Naive thymus-derived CD8-positive, alpha-beta T cell (primary cell): ENCODE data around the gene IL16. TPM values are rescaled to one million over a fixed set of nuclear protein-coding genes. Genes with fewer than 3 reads are reported as not detected.
A peak's percentile ranks its signal among the peaks of the same experiment; 100 is the strongest.

Experiments used
- ATAC-seq, 2 donors: fragments of 150-1000 bp; cut with Tn5 transposase in 1 of 2; sonication (Bioruptor Pico), chemical (Tn5 transposase) in 1 of 2; 1 replicate in 1 of 2; 2 replicates in 1 of 2; pipeline ENCODE4 v1.10.0; 2021; ENCODE audit warnings: mild to moderate bottlenecking in 2 of 2, moderate library complexity in 2 of 2
- POLR2A ChIA-PET: fragments of 350-600 bp; sonication (Branson Sonifier 250); formaldehyde crosslinking; loops from one replicate; lab custom pipeline; 2021; ENCODE audit warnings: antibody characterized with exemption; lab: Charles Lee
- DNase-seq, 10 donors: peaks; one replicate each; pipeline versions ENCODE4 v3.0.0 to v3.0.0-alpha.2; 2020 to 2022
- H3K27ac Mint-ChIP-seq, 10 donors: one replicate each; pipeline ENCODE4 v1.8.0; 2020 to 2022; ENCODE audit warnings: mild to moderate bottlenecking in 10 of 10, mixed read lengths in 10 of 10, moderate library complexity in 4 of 10, inconsistent platforms in 1 of 10
- H3K27me3 Mint-ChIP-seq, 5 donors: one replicate each; pipeline ENCODE4 v1.8.0; 2021 to 2022; ENCODE audit warnings: mixed read lengths in 5 of 5
- H3K36me3 Mint-ChIP-seq, 3 donors: one replicate each; pipeline ENCODE4 v1.8.0; 2020 to 2022; ENCODE audit warnings: mixed read lengths in 3 of 3, mild to moderate bottlenecking in 2 of 3, inconsistent platforms in 1 of 3
- H3K4me1 Mint-ChIP-seq, 4 donors: one replicate each; pipeline ENCODE4 v1.8.0; 2021 to 2022; ENCODE audit warnings: mixed read lengths in 4 of 4
- H3K4me3 Mint-ChIP-seq, 10 donors: one replicate each; pipeline ENCODE4 v1.8.0; 2020 to 2022; ENCODE audit warnings: mild to moderate bottlenecking in 10 of 10, mixed read lengths in 10 of 10, moderate library complexity in 6 of 10, inconsistent platforms in 1 of 10
- H3K9me3 Mint-ChIP-seq, 9 donors: one replicate each; pipeline ENCODE4 v1.8.0; 2020 to 2022; ENCODE audit warnings: mixed read lengths in 9 of 9, mild to moderate bottlenecking in 3 of 9, inconsistent platforms in 1 of 9, moderate library complexity in 1 of 9
- polyA plus RNA-seq, 3 donors: library from polyadenylated mRNA; unstranded; fragments of 300-500 nt; fragmentation: Illumina TruSeq; gene quantifications; one replicate each; pipeline ENCODE4 v1.2.3, GENCODE V29; 2021
- total RNA-seq, 8 experiments: library from RNA in 2 of 8; stranded (reverse) in 2 of 8; gene quantifications; one replicate each; pipeline ENCODE4 v1.2.3 and lab custom pipeline; 2021 to 2026

The IL16 gene
- total and polyA plus RNA-seq, 5 experiments from 2014 or later: 193 to 428 (median 395) TPM

GRCh38 chr15:81284256-81285031 is 87.8 kb downstream of the IL16 start:
- peak overlapping the region; percentile 1 to 85 (median 68) for H3K4me3 Mint-ChIP-seq
- DNase-seq: no peak
- POLR2A ChIA-PET: interaction anchor here (1.2 to 16.6 kb wide), 4 partner anchors 9 to 25 kb away, joined by 3 to 491 read pairs (median 36); no protein-coding TSS in a partner anchor
- peaks cover 0 to 4% (median 0%) of the 10 kb centered on the region in 3 donors for H3K36me3 Mint-ChIP-seq
- H3K4me1 Mint-ChIP-seq: peaks cover 64 to 90% (median 84%) of the 10 kb centered on the region in 4 donors
- peak overlapping the region; percentile 93 to 99 (median 97) for H3K27ac Mint-ChIP-seq
- peaks cover 0 to 9% (median 0%) of the 10 kb centered on the region in 9 donors for H3K9me3 Mint-ChIP-seq
- H3K27me3 Mint-ChIP-seq: no peaks in the 10 kb centered on the region
- ATAC-seq: no peak

- peaks cover 59 to 90% (median 84%) of the 10 kb centered on the region in 4 donors for H3K4me1 Mint-ChIP-seq
- no peaks in the 10 kb centered on the region for H3K27me3 Mint-ChIP-seq
- POLR2A ChIA-PET: interaction anchor here (1.1 to 16.6 kb wide), 4 partner anchors 10 to 28 kb away, joined by 4 to 491 read pairs (median 18); no protein-coding TSS in a partner anchor
Observed at GRCh38 chr15:81285461-81285860, 88.8 kb downstream of the IL16 start.

GRCh38 chr15:81286621-81287121 is 90.0 kb downstream of the IL16 start:
- peak in 5 of 10 donors; percentile 33 to 77 (median 67) for DNase-seq
- Mint-ChIP-seq H3K27ac (peak overlapping the region; percentile 93 to 99 (median 97)), H3K4me1 (peaks cover 57 to 89% (median 82%) of the 10 kb centered on the region in 4 donors), H3K9me3 (peaks cover 0 to 9% (median 0%) of the 10 kb centered on the region in 9 donors), H3K36me3 (peaks cover 0 to 4% (median 0%) of the 10 kb centered on the region in 3 donors), H3K27me3 (no peaks in the 10 kb centered on the region), H3K4me3 (peak overlapping the region; percentile 64 to 87 (median 78))
- POLR2A ChIA-PET: interaction anchor here (0.9 to 16.6 kb wide), 8 partner anchors 9 to 48 kb away, joined by 3 to 491 read pairs (median 9); partner anchors contain the start of gene STARD5
- ATAC-seq: peak; percentile 91 to 97

More at GRCh38 chr15:81285461-81285860, 88.8 kb downstream of the IL16 start:
- peak overlapping the region; percentile 93 to 99 (median 97) for H3K27ac Mint-ChIP-seq
- peaks cover 0 to 9% (median 0%) of the 10 kb centered on the region in 9 donors for H3K9me3 Mint-ChIP-seq
- H3K4me3 Mint-ChIP-seq: peak overlapping the region; percentile 64 to 87 (median 78)
- H3K36me3 Mint-ChIP-seq: peaks cover 0 to 4% (median 0%) of the 10 kb centered on the region in 3 donors
- DNase-seq: no peak
- no peak for ATAC-seq

- ATAC-seq: no peak
- Mint-ChIP-seq H3K9me3 (peaks cover 0 to 9% (median 0%) of the 10 kb centered on the region in 9 donors), H3K4me3 (peak overlapping the region in 7 of 10 donors; percentile 15 to 72 (median 44)), H3K4me1 (peaks cover 54 to 92% (median 88%) of the 10 kb centered on the region in 4 donors), H3K36me3 (peaks cover 0 to 4% (median 0%) of the 10 kb centered on the region in 3 donors), H3K27me3 (no peaks in the 10 kb centered on the region), H3K27ac (peak overlapping the region; percentile 93 to 99 (median 97))
- DNase-seq: no peak
- POLR2A ChIA-PET: interaction anchor here (0.8 to 16.6 kb wide), 4 partner anchors 10 to 36 kb away, joined by 3 to 491 read pairs (median 16); partner anchors contain the start of gene STARD5
Observed at GRCh38 chr15:81288040-81288439, 91.4 kb downstream of the IL16 start.

GRCh38 chr15:81288616-81289015 is 91.9 kb downstream of the IL16 start:
- Mint-ChIP-seq H3K27ac (peak overlapping the region; percentile 67 to 99 (median 97)), H3K9me3 (peaks cover 0 to 9% (median 0%) of the 10 kb centered on the region in 9 donors), H3K27me3 (no peaks in the 10 kb centered on the region), H3K36me3 (peaks cover 0 to 4% (median 0%) of the 10 kb centered on the region in 3 donors), H3K4me1 (peaks cover 55 to 96% (median 94%) of the 10 kb centered on the region in 4 donors), H3K4me3 (peak overlapping the region in 9 of 10 donors; percentile 8 to 72 (median 33))
- no peak for ATAC-seq
- DNase-seq: no peak
- POLR2A ChIA-PET: no interaction called here

- no peaks in the 10 kb centered on the region for H3K27me3 Mint-ChIP-seq
- H3K36me3 Mint-ChIP-seq: peaks cover 0 to 4% (median 0%) of the 10 kb centered on the region in 3 donors
- DNase-seq: no peak
- peak overlapping the region; percentile 75 to 99 (median 90) for H3K27ac Mint-ChIP-seq
- POLR2A ChIA-PET: interaction anchor here (14.6 to 16.9 kb wide), 2 partner anchors 10 to 15 kb away, joined by 449 to 491 read pairs; no protein-coding TSS in a partner anchor
- no peak for ATAC-seq
- peaks cover 0 to 9% (median 0%) of the 10 kb centered on the region in 9 donors for H3K9me3 Mint-ChIP-seq
- H3K4me3 Mint-ChIP-seq: peak overlapping the region in 8 of 10 donors; percentile 19 to 49 (median 42)
- H3K4me1 Mint-ChIP-seq: peaks cover 61 to 99% (median 97%) of the 10 kb centered on the region in 4 donors
Observed at GRCh38 chr15:81289910-81290309, 93.2 kb downstream of the IL16 start.

GRCh38 chr15:81291916-81292522 is 95.3 kb downstream of the IL16 start:
- peak overlapping the region; percentile 92 to 100 (median 98) for H3K27ac Mint-ChIP-seq
- peaks cover 0 to 4% (median 0%) of the 10 kb centered on the region in 9 donors for H3K9me3 Mint-ChIP-seq
- H3K4me1 Mint-ChIP-seq: peaks cover 57 to 97% (median 96%) of the 10 kb centered on the region in 4 donors
- peaks cover 3 to 5% (median 4%) of the 10 kb centered on the region in 3 donors for H3K36me3 Mint-ChIP-seq
- POLR2A ChIA-PET: interaction anchor here (0.8 to 16.9 kb wide), 6 partner anchors 12 to 292 kb away, joined by 3 to 491 read pairs (median 12); partner anchors contain the start of gene STARD5
- ATAC-seq (no peak), DNase-seq (no peak)
- peak overlapping the region; percentile 76 to 100 (median 99) for H3K4me3 Mint-ChIP-seq
- H3K27me3 Mint-ChIP-seq: no peaks in the 10 kb centered on the region

- Mint-ChIP-seq H3K27ac (peak overlapping the region; percentile 92 to 100 (median 98)), H3K36me3 (peaks cover 5 to 9% (median 9%) of the 10 kb centered on the region in 3 donors), H3K27me3 (no peaks in the 10 kb centered on the region), H3K4me3 (peak overlapping the region; percentile 76 to 100 (median 99)), H3K9me3 (peaks cover 0 to 3% (median 0%) of the 10 kb centered on the region in 9 donors), H3K4me1 (peaks cover 58 to 94% (median 91%) of the 10 kb centered on the region in 4 donors)
- POLR2A ChIA-PET: interaction anchor here (0.8 to 16.9 kb wide), 6 partner anchors 12 to 293 kb away, joined by 3 to 491 read pairs (median 12); partner anchors contain the start of gene STARD5
- peak in 8 of 10 donors; percentile 32 to 75 (median 50) for DNase-seq
- ATAC-seq: peak; percentile 5 to 8
Observed at GRCh38 chr15:81292523-81293001, 95.9 kb downstream of the IL16 start.

GRCh38 chr15:81293728-81294515 is 97.2 kb downstream of the IL16 start:
- Mint-ChIP-seq H3K4me1 (peaks cover 50 to 84% (median 77%) of the 10 kb centered on the region in 4 donors), H3K27ac (peak overlapping the region; percentile 92 to 100 (median 98)), H3K4me3 (peak overlapping the region; percentile 96 to 100 (median 100)), H3K9me3 (no peaks in the 10 kb centered on the region), H3K36me3 (peaks cover 19% of the 10 kb centered on the region in 3 donors), H3K27me3 (no peaks in the 10 kb centered on the region)
- DNase-seq: peak; percentile 50 to 93 (median 82)
- POLR2A ChIA-PET: interaction anchor here (0.6 to 16.9 kb wide), 10 partner anchors 11 to 105 kb away, joined by 3 to 491 read pairs (median 4); partner anchors contain the start of gene STARD5
- peak; percentile 67 to 74 for ATAC-seq

- POLR2A ChIA-PET: interaction anchor here (0.6 to 16.9 kb wide), 9 partner anchors 11 to 105 kb away, joined by 3 to 491 read pairs (median 8); partner anchors contain the start of gene STARD5
- no peaks in the 10 kb centered on the region for H3K27me3 Mint-ChIP-seq
- DNase-seq (no peak), ATAC-seq (no peak)
- no peaks in the 10 kb centered on the region for H3K9me3 Mint-ChIP-seq
- peaks cover 50 to 84% (median 72%) of the 10 kb centered on the region in 4 donors for H3K4me1 Mint-ChIP-seq
- H3K4me3 Mint-ChIP-seq: peak overlapping the region; percentile 96 to 100 (median 100)
- peaks cover 24 to 25% (median 25%) of the 10 kb centered on the region in 3 donors for H3K36me3 Mint-ChIP-seq
- H3K27ac Mint-ChIP-seq: peak overlapping the region; percentile 92 to 100 (median 98)
Observed at GRCh38 chr15:81294516-81294880, 97.8 kb downstream of the IL16 start.
